NCI-H1417 (cell line): Measurements from ENCODE around the gene PTBP3.

ENCODE experiments used
- DNase-seq, 3 experiments: peaks; one replicate each; lab custom pipeline; 2025; lab: John Stamatoyannopoulos, UW

PTBP3 gene

DNA sequence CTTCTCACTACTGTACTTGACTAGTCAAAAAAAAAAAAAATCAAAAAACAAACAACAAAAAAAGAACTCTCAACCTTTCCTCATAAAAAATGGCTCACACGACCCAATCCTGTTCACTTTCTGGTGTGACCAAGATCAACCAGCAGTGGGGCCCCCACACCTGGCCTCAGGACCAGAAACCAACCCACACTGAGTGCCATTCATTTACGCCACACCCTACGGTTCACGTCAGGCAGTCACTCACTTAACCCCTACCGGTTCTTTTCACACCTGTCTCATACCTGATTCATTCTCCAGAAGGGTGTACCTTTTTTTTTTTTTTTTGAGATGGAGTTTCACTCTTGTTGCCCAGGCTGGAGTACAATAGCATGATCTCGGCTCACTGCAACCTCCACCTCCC lies 164.1 kb downstream of the PTBP3 start:
- DNase-seq, result no peak

DNA sequence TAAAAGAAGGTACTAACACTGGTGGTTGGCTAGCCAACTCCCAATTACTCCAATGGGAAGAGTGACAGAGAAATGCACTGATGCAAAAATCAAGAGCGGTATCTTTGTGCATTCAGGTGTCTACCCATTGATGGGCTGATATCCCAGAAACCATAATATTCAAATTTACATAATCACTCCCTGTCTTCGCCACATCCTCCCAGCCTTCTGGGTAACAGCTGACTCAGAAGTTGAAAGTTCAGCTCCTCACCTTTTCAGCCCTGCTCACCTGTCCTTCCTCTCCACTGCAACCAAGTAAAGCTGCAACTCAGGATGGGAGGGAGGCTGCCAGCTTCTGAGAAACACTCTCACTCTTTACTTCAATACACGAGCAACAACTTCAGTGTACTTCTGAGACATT lies 165.2 kb downstream of the PTBP3 start:
- DNase-seq, result no peak
